ENCODE measurements around the gene RNF4. TPM values are rescaled to one million over a fixed set of nuclear protein-coding genes. Genes with fewer than 3 reads are reported as not detected.
A peak's percentile ranks its signal among the peaks of the same experiment; 100 is the strongest.

The RNF4 gene
- polyA plus RNA-seq, 4 donors = 18.6 to 39.7 (median 26.8) TPM

GRCh38 chr4:2497931-2498330, 29.0 kb downstream of the RNF4 start:
- H3K36me3 ChIP-seq (ENCODE audit: control insufficient read depth in 3 of 3, insufficient read depth in 2 of 3, low read depth in 1 of 3, low read length in 3 of 3) = peaks cover 11 to 75% (median 15%) of the 10 kb centered on the region in 3 donors
- H3K4me1 ChIP-seq (ENCODE audit: control insufficient read depth in 3 of 3, insufficient read depth in 2 of 3, low read depth in 1 of 3, low read length in 2 of 3) = no peaks in the 10 kb centered on the region
- H3K27me3 ChIP-seq (ENCODE audit: control insufficient read depth in 3 of 3, insufficient read depth in 3 of 3, low read length in 3 of 3) = no peaks in the 10 kb centered on the region
- no peak overlapping the region for H3K4me3 ChIP-seq (ENCODE audit: low read depth in 1 of 3, low read length in 3 of 3)
- FAIRE-seq (no peak), DNase-seq (no peak)
- H3K9me3 ChIP-seq (ENCODE audit: control insufficient read depth in 2 of 2, insufficient read depth in 1 of 2, low read depth in 1 of 2, low read length in 1 of 2) = no peaks in the 10 kb centered on the region
- 84 to 91% (median 88%) methylated on average over 9 of the region's 9 CpGs for WGBS, 3 donors
- H3K27ac ChIP-seq (ENCODE audit: low read depth in 1 of 3, low read length in 2 of 3) = no peak overlapping the region

GRCh38 chr4:2500547-2500946, 31.6 kb downstream of the RNF4 start:
- H3K4me1 ChIP-seq (ENCODE audit: control insufficient read depth in 3 of 3, insufficient read depth in 2 of 3, low read depth in 1 of 3, low read length in 2 of 3) = no peaks in the 10 kb centered on the region
- H3K4me3 ChIP-seq (ENCODE audit: low read depth in 1 of 3, low read length in 3 of 3) = no peak overlapping the region
- FAIRE-seq = no peak
- no peaks in the 10 kb centered on the region for H3K9me3 ChIP-seq (ENCODE audit: control insufficient read depth in 2 of 2, insufficient read depth in 1 of 2, low read depth in 1 of 2, low read length in 1 of 2)
- H3K27me3 ChIP-seq (ENCODE audit: control insufficient read depth in 3 of 3, insufficient read depth in 3 of 3, low read length in 3 of 3) = no peaks in the 10 kb centered on the region
- DNase-seq = no peak
- no peak overlapping the region for H3K27ac ChIP-seq (ENCODE audit: low read depth in 1 of 3, low read length in 2 of 3)
- WGBS, 3 donors = 84 to 92% (median 85%) methylated on average over 2 of the region's 2 CpGs
- H3K36me3 ChIP-seq (ENCODE audit: control insufficient read depth in 3 of 3, insufficient read depth in 2 of 3, low read depth in 1 of 3, low read length in 3 of 3) = peaks cover 13 to 69% (median 14%) of the 10 kb centered on the region in 3 donors

- Histone ChIP-seq H3K4me3 (ENCODE audit: low read depth in 1 of 3, low read length in 3 of 3) (no peak overlapping the region), H3K9me3 (ENCODE audit: control insufficient read depth in 2 of 2, insufficient read depth in 1 of 2, low read depth in 1 of 2, low read length in 1 of 2) (no peaks in the 10 kb centered on the region), H3K4me1 (ENCODE audit: control insufficient read depth in 3 of 3, insufficient read depth in 2 of 3, low read depth in 1 of 3, low read length in 2 of 3) (no peaks in the 10 kb centered on the region), H3K27me3 (ENCODE audit: control insufficient read depth in 3 of 3, insufficient read depth in 3 of 3, low read length in 3 of 3) (no peaks in the 10 kb centered on the region), H3K27ac (ENCODE audit: low read depth in 1 of 3, low read length in 2 of 3) (no peak overlapping the region), H3K36me3 (ENCODE audit: control insufficient read depth in 3 of 3, insufficient read depth in 2 of 3, low read depth in 1 of 3, low read length in 3 of 3) (peaks cover 13 to 70% (median 14%) of the 10 kb centered on the region in 3 donors)
- DNase-seq = no peak
- FAIRE-seq = no peak
- WGBS, 3 donors = 93 to 94% (median 93%) methylated on average over 7 of the region's 7 CpGs
Measured at GRCh38 chr4:2501034-2501594, 32.2 kb downstream of the RNF4 start.

- Histone ChIP-seq H3K36me3 (ENCODE audit: control insufficient read depth in 3 of 3, insufficient read depth in 2 of 3, low read depth in 1 of 3, low read length in 3 of 3) (peaks cover 8 to 61% (median 9%) of the 10 kb centered on the region in 3 donors), H3K27ac (ENCODE audit: low read depth in 1 of 3, low read length in 2 of 3) (no peak overlapping the region), H3K4me3 (ENCODE audit: low read depth in 1 of 3, low read length in 3 of 3) (no peak overlapping the region), H3K9me3 (ENCODE audit: control insufficient read depth in 2 of 2, insufficient read depth in 1 of 2, low read depth in 1 of 2, low read length in 1 of 2) (no peaks in the 10 kb centered on the region), H3K4me1 (ENCODE audit: control insufficient read depth in 3 of 3, insufficient read depth in 2 of 3, low read depth in 1 of 3, low read length in 2 of 3) (no peaks in the 10 kb centered on the region), H3K27me3 (ENCODE audit: control insufficient read depth in 3 of 3, insufficient read depth in 3 of 3, low read length in 3 of 3) (no peaks in the 10 kb centered on the region)
- FAIRE-seq (no peak), DNase-seq (no peak)
- WGBS, 3 donors = 91 to 96% (median 96%) methylated on average over 5 of the region's 5 CpGs
Measured at GRCh38 chr4:2503809-2504208, 34.9 kb downstream of the RNF4 start.

- no peak for FAIRE-seq
- no peaks in the 10 kb centered on the region for H3K27me3 ChIP-seq (ENCODE audit: control insufficient read depth in 3 of 3, insufficient read depth in 3 of 3, low read length in 3 of 3)
- no peaks in the 10 kb centered on the region for H3K9me3 ChIP-seq (ENCODE audit: control insufficient read depth in 2 of 2, insufficient read depth in 1 of 2, low read depth in 1 of 2, low read length in 1 of 2)
- no peak overlapping the region for H3K27ac ChIP-seq (ENCODE audit: low read depth in 1 of 3, low read length in 2 of 3)
- no peaks in the 10 kb centered on the region for H3K4me1 ChIP-seq (ENCODE audit: control insufficient read depth in 3 of 3, insufficient read depth in 2 of 3, low read depth in 1 of 3, low read length in 2 of 3)
- no peak for DNase-seq
- no peak overlapping the region for H3K4me3 ChIP-seq (ENCODE audit: low read depth in 1 of 3, low read length in 3 of 3)
- peaks cover 7 to 65% (median 11%) of the 10 kb centered on the region in 3 donors for H3K36me3 ChIP-seq (ENCODE audit: control insufficient read depth in 3 of 3, insufficient read depth in 2 of 3, low read depth in 1 of 3, low read length in 3 of 3)
- WGBS, 3 donors = 94 to 96% (median 96%) methylated on average over 4 of the region's 4 CpGs
Measured at GRCh38 chr4:2507259-2507658, 38.4 kb downstream of the RNF4 start.

GRCh38 chr4:2507855-2508254, 38.9 kb downstream of the RNF4 start:
- no peak overlapping the region for H3K4me3 ChIP-seq (ENCODE audit: low read depth in 1 of 3, low read length in 3 of 3)
- 88 to 93% (median 93%) methylated on average over 7 of the region's 7 CpGs for WGBS, 3 donors
- peaks cover 7 to 69% (median 17%) of the 10 kb centered on the region in 3 donors for H3K36me3 ChIP-seq (ENCODE audit: control insufficient read depth in 3 of 3, insufficient read depth in 2 of 3, low read depth in 1 of 3, low read length in 3 of 3)
- DNase-seq (no peak), FAIRE-seq (no peak)
- H3K4me1 ChIP-seq (ENCODE audit: control insufficient read depth in 3 of 3, insufficient read depth in 2 of 3, low read depth in 1 of 3, low read length in 2 of 3) = no peaks in the 10 kb centered on the region
- no peaks in the 10 kb centered on the region for H3K27me3 ChIP-seq (ENCODE audit: control insufficient read depth in 3 of 3, insufficient read depth in 3 of 3, low read length in 3 of 3)
- H3K9me3 ChIP-seq (ENCODE audit: control insufficient read depth in 2 of 2, insufficient read depth in 1 of 2, low read depth in 1 of 2, low read length in 1 of 2) = no peaks in the 10 kb centered on the region
- no peak overlapping the region for H3K27ac ChIP-seq (ENCODE audit: low read depth in 1 of 3, low read length in 2 of 3)

- Histone ChIP-seq H3K27ac (ENCODE audit: low read depth in 1 of 3, low read length in 2 of 3) (peak overlapping the region in 1 of 3 donors; percentile 32), H3K36me3 (ENCODE audit: control insufficient read depth in 3 of 3, insufficient read depth in 2 of 3, low read depth in 1 of 3, low read length in 3 of 3) (peaks cover 6 to 80% (median 23%) of the 10 kb centered on the region in 3 donors), H3K4me3 (ENCODE audit: low read depth in 1 of 3, low read length in 3 of 3) (no peak overlapping the region), H3K4me1 (ENCODE audit: control insufficient read depth in 3 of 3, insufficient read depth in 2 of 3, low read depth in 1 of 3, low read length in 2 of 3) (no peaks in the 10 kb centered on the region), H3K27me3 (ENCODE audit: control insufficient read depth in 3 of 3, insufficient read depth in 3 of 3, low read length in 3 of 3) (no peaks in the 10 kb centered on the region), H3K9me3 (ENCODE audit: control insufficient read depth in 2 of 2, insufficient read depth in 1 of 2, low read depth in 1 of 2, low read length in 1 of 2) (no peaks in the 10 kb centered on the region)
- DNase-seq (no peak), FAIRE-seq (no peak)
- 87 to 92% (median 91%) methylated on average over 13 of the region's 13 CpGs for WGBS, 3 donors
Measured at GRCh38 chr4:2510351-2511259, 41.7 kb downstream of the RNF4 start.

- DNase-seq = no peak
- 64 to 74% (median 70%) methylated on average over 9 of the region's 9 CpGs for WGBS, 3 donors
Measured at GRCh38 chr4:2511645-2512131, 42.8 kb downstream of the RNF4 start.

More at GRCh38 chr4:2511645-2512131, 42.8 kb downstream of the RNF4 start:
- H3K4me3 ChIP-seq (ENCODE audit: low read depth in 1 of 3, low read length in 3 of 3) = no peak overlapping the region
- H3K36me3 ChIP-seq (ENCODE audit: control insufficient read depth in 3 of 3, insufficient read depth in 2 of 3, low read depth in 1 of 3, low read length in 3 of 3) = peaks cover 5 to 75% (median 23%) of the 10 kb centered on the region in 3 donors
- H3K27ac ChIP-seq (ENCODE audit: low read depth in 1 of 3, low read length in 2 of 3) = peak overlapping the region in 1 of 3 donors; percentile 40
- FAIRE-seq = no peak
- no peaks in the 10 kb centered on the region for H3K9me3 ChIP-seq (ENCODE audit: control insufficient read depth in 2 of 2, insufficient read depth in 1 of 2, low read depth in 1 of 2, low read length in 1 of 2)
- no peaks in the 10 kb centered on the region for H3K4me1 ChIP-seq (ENCODE audit: control insufficient read depth in 3 of 3, insufficient read depth in 2 of 3, low read depth in 1 of 3, low read length in 2 of 3)
- H3K27me3 ChIP-seq (ENCODE audit: control insufficient read depth in 3 of 3, insufficient read depth in 3 of 3, low read length in 3 of 3) = no peaks in the 10 kb centered on the region

Measured in small intestine (tissue), 7 donors.